Measurements from ENCODE around the gene IL17C.
"Not testable (repeated sequence)": the region's sequence is repeated elsewhere in the genome, so short reads cannot be mapped to it uniquely, and the experiment has no call there.

The IL17C gene

DNA sequence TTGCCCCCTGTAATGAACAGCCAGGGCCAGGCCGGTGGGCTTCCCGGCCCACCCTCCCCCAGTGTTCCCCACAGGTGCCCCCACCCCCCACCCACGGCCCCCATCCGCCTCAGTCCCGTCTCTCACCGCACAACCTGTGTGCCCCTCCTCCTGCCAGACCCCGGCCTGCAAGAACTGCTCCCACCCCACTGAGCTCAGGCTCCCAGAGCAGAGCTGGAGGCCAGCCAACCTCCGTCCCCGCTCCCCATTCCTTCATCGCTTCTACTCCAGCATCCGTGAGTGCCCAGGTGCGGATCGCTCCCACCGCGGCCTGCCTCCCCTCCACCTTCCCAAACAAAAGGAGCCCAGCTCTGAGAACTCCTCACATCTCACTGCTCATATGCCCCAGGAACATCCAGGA lies 20.3 kb downstream of the IL17C start:
- DNase-seq (ENCODE audit: low read depth): no peak

DNA sequence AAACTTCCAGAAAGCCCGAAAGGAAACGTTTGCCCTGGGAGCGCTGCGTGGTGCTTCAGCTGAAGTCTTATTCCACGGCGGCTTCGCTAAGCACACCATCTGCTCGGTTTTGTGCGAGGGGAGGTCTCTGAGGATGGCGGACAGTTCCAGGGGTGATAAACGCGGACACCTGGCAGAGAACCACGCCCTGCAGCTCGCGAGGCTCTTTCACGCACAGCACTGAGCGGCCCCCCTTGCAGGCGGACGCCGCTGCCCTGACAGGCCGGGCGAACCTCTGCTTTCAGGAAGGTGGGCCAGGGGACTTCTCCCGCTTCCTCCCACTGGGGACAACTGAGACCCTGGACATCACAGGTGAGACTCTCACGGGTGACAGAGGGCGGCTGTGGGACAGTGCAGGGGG lies 20.8 kb downstream of the IL17C start:
- no peak for DNase-seq (ENCODE audit: low read depth)

DNA sequence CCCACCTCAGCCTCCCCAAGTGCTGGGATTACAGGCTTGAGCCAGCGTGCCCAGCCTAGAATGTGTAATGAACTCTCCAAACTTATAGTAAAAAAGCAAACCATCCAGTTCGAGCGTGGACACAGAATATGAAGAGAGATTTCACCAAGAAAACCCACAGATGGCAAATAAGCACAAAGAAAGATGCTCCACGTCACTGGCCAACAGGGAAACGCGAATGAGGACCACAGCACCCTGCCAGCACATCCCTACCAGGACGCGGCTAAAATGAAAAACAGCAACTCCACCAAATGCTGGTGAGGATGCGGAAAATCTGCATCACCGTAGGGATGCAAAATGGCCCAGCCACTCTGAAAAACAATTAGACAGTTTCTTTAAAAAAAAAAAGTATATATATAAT lies 23.1 kb downstream of the IL17C start:
- DNase-seq (ENCODE audit: low read depth): no peak

DNA sequence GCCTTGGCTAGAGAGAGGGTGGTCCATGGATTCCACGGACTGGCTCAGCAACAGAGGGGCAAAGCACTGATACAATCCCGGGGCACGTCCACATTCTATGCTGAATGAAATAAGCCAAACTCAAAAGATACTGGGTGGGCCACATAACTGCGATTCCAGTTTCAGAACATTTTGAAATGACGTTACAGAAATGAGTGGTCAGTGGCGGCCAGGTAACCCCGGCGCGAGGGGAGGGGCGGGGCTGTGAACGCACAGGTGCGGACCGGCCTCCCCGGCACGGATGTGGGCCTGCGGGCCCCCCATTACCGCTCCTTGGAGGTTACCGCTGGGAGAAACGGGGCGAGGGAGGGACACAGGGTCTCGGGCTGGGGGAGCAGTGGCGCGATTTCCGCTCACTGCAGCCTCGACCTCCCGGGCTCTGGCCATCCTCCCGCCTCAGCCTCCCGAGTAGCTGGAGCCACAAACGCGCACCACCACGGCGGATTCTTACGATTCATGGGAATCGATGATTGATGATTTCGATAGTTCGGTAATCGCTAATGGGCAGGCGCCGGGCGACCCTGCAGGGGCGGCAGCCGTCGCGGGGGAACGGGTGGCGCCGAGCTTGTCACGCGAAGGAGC lies 24.0 kb downstream of the IL17C start:
- DNase-seq (ENCODE audit: low read depth): no peak

DNA sequence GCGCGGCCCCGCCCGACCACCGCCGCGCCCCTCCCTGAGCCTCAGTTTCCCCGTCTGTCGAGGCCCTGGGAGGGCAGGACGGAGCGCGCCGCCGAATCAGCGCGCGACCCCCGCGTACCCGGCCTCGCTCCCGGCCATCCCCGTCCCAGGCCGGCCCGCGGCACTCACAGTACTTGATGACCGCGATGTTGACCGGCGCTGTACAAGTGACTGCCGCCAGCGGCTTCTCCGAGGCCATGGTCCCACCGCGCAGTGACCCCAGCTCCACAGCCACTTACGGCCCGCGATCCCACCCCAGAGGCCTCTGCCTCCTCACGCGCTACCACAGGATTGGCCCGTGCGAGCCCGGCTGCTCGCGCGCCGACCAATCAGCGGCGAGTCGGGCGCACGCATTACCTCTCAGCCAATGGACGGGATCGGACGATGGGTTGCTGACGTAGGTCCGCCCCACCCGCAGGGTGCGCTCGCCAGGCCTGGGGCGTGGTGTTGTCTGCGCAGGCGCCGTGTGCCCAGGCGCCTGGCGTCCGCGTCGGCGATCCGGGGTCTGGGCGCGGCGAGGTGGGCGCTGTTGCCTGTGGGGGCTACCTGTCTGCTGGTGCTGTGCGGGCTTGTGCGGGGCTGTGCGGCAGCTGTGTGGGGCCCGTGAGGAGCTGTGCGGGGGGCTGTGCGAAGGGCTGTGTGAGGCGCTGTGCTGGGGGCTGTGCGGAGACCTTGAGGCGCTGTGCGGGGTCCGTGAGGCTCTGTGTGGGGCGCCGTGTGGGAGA lies 24.7 kb downstream of the IL17C start, which contains the start of gene MVD:
MVD (minus strand) TSS at position 249 of the 764 bp plus-strand sequence; CDS start at position 238, 11 bp downstream.
- peak; percentile 88 for DNase-seq (ENCODE audit: low read depth)

DNA sequence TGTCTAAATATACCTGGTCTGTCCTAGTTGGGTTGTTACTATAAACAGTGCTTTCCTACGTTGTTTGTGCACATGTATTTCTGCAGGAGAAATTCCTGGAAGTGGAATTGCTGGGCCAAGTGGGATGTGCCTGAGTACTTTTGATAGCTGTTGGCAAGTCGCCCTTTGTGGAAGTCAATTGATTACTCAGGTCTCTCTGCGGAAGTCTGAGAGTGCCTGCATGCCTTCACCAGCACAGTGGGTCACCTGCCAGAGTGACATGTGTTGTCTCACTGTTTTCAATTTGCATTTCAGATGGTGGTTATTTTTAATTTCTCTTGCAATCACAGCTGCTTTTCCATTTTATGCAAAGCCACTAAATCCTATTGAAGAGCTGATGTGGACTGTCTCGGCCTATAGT lies 26.8 kb downstream of the IL17C start:
- DNase-seq (ENCODE audit: low read depth): no peak

DNA sequence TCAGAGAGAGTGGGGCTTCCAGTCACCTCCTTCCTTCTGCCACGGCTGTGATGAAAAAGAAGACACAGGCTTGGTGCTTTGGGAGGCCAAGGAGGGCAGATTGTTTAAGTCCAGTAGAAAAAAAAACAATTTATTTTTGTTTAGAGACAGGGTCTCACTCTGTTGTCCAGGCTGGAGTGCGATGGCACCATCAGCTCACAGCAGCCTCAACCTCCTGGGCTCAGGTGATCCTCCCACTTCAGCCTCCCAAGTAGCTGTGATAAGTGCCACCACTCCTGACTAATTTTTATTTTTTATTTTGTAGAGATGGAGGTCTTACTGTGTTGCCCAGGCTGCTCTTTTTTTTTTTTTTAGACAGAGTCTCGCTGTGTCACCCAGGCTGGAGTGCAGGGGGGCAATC lies 27.2 kb downstream of the IL17C start:
- no peak for DNase-seq (ENCODE audit: low read depth)

DNA sequence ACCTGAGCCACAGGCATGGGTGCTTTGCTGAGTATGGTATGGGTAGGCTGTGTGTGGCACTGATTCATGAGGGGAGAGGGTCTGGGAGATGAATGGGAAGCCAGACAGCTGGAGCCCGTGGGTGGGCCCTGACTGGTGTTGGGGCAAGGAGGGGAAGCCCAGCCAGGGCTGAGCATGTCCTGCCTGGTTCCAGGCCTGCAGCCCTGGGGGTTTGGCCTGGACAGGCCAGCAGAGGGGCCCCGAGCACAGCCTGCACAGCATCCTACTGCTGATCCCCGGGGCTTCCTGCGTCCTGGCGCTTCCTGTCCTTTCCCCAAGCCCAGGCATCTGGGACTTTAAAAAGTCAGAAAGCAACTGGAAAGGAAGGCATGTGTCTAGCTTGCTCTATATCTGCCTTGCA lies 29.1 kb downstream of the IL17C start:
- DNase-seq (ENCODE audit: low read depth): no peak

DNA sequence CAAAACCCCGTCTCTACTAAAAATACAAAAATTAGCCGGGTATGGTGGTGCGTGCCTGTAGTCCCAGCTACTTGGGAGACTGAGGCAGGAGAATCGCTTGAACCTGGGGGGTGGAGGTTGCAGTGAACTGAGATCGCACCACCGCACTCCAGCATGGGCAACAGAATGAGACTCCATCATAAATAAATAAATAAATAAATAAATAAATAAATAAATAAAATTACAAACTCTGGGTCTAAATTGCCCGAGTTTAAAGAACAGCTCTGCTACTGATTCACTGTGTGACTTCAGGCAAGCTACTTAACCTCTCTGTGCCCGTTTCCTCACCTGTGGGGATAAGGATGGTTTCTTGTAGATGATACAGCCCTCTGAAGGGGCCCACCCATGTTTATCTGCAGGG lies 31.1 kb downstream of the IL17C start:
- DNase-seq (ENCODE audit: low read depth): not testable (repeated sequence)

DNA sequence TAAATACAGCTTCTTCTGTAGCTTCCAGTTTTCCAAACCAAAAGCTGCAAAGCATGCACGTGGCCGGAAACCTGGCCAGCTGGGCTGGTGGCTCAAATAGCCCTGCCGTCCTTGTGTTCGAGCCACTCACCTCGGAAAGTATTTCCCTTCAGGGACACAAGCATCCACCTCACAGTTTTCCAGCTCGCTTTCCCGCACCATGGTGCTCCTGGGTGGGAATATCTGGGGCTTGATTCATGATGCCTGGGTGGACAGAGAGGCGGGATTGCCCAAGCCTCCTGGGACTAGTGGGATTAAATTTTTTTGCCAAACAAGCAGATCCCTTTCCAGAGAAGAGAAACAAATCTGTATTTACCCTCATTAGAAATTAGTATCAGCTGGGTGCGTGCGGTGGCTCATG lies 31.6 kb downstream of the IL17C start:
- DNase-seq (ENCODE audit: low read depth): no peak

DNA sequence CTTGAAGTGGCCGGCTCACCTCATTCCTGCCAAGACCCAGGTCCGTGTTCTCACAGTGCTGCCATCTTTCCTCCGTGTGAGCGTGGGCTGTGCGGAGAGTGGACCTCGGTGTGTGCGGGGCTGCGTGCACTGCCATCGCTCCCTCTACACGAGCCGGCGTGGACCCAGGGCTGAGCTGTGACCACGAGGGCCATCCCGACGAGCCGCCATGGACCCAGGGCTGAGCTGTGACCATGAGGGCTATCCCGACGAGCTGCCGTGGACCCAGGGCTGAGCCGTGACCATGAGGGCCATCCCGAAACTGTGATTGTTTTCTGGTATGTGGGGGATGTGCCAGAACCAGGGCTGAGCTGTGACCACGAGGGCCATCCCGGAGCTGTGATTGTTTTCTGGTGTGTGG lies 33.4 kb downstream of the IL17C start:
- no peak for DNase-seq (ENCODE audit: low read depth)

DNA sequence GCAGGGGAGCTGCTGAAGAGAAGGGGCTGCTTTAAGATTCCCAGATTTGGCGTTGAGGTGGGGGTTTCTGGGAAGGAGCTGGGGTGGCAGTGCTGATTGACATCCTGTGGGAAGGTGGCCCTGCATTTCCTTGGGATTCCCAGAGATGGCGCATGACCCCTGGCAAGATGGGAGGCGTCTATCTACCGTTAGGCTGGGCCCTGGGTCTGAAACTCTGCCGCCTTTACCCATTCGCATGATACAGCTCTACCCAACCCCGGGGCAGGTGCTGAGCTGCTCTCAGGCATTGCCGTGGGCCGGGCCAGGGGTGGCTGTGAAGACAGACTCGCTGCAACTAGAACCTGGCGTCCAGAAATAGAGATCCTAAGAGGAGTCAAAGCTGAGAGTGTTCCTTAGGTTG lies 34.4 kb downstream of the IL17C start:
- DNase-seq (ENCODE audit: low read depth): no peak

DNA sequence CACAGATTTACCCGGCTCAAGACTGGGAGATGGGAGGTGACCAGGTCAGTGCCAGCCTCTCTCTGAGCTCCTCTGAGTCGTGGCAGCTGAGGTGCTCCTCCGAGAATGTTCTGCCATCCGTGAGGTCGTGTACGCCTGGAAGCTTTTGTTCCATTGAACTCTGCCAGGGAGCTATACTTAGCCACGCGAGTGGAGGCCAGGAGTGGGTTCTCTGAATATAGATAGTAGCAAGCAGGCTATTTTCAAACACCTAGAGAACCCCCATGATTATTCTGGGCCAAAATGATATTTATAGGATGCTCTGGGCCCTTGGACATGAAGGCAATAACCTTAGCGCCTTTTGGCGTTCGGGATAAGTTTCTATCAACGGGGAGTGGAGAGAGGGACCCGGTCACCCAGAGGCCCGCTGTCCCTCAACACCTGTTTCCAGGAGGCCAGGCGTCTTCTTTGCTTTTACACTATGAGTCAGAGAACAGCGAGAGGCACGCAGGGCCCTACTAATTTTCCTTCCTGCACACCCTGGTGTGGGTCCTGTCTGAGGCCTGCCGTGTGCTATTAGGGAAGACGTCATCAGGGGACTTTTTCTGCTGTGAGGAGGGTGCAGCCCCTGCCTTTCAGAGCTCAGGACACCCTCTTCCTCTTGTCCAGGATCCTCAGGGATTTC lies 35.5 kb downstream of the IL17C start:
- no peak for DNase-seq (ENCODE audit: low read depth)

DNA sequence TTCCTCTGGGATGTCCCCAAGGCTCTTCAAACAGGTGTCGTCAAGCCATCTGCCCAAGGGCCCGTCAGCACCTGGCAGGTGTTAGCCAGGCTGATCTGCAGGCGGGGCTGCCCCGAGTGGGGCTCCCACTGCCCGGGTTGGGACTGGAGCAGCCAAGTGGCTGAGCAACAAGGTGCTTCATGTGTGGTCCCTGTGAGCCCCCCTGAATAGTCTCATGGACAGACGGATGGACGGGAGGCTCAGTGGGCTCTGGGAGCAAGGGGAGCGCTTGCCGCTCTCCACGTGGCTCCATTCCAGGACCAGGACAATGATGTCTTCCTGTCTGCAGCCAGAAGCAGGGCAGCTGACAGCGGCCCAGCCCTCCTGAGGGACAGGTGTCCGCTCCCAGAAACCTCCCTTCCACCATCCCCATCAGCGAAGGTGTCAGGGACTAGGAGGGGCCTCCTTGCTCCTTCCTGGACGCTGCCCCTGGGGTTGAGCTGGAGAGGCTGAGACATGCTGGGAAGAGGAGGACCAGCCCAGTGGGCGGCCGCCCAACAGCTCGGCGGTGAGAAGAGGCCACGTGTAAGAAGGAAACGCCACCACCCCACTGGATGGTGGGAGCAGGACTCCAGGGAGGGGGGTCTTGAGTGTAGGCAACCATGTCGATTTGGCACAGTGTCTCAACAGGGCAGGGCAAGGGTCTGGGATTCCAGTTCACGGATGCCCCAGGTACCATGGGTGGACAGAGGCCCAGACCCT lies 38.3 kb downstream of the IL17C start:
- DNase-seq (ENCODE audit: low read depth): no peak

DNA sequence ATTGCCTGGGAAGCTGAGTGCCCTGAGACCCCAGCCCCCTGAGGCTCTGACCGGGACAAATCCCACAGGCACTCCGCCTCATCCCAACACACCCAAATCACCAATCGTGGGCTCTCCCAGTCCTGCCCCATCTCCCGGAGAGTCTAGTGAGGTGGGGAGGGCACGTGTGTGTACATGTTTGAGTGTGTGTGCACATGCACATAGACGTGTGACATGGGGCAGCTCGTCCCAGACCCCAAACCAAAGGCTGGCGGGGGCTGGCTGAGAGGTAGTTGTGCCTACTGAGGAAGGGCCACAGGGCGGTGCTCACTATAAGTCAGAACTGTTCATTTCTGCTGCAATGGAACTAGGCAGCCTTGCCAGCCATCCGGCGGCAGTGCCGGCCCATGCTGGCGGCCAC lies 39.3 kb downstream of the IL17C start:
- no peak for DNase-seq (ENCODE audit: low read depth)

DNA sequence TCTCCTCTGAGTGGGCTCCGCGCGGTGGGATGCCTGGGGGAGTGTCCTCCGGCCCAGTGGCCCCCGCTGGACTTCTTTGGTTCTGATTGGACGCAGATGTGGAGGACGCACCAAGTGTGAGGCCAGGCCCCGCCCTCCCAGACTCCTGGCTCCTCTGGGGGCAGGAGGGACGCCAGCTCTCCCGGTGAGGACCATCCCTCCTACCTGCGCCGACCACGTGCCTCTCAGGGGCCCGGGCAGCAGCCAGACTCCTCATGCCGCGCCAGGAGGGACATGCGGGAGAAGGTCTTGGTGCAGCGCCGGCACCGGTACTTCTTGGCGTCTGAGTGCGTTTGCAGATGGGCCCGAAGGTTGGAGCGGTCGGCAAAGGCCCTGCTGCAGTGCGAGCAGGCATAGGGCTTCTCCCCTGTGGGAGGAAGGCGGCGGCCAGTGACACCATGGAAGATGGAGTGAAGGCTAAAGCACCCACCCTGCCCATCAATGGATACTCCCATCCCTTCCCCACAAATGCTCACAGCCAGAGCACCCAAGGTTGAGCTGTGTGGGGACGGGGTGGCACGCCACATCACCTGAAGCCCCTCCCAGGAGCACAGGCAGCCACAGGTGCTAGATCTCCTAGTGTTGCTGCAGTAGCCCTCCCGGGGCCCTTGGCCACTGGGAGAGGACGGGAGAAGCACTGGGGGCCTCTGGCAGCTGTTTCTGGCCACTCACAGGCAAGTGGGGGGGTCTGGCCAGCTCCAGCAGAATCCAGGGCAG lies 40.0 kb downstream of the IL17C start:
- DNase-seq (ENCODE audit: low read depth): no peak

DNA sequence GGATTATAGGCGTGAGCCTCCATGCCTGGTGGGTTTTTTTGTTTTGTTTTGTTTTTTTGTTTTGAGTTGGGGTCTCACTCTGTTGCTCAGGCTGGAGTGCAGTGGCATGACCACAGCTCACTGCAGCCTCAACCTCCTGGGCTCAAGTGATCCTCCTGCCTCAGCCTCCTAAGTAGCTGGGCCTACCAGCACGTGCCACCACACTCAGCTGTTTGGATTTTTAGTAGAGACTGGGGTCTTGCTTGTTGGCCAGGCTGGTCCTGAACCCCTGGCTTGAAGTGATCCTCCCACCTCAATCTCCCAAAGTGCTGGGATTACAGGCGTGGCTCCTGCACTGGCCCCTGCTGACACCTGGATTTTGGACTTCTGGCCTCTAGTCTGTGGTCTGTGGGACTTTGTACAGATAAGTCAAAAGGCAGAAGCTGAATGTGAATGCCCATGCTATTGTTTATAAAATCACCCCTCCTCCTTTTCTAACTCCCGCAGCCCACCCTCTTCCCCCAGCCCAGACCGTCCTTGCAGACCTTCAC lies 42.2 kb downstream of the IL17C start:
- DNase-seq (ENCODE audit: low read depth): no peak

DNA sequence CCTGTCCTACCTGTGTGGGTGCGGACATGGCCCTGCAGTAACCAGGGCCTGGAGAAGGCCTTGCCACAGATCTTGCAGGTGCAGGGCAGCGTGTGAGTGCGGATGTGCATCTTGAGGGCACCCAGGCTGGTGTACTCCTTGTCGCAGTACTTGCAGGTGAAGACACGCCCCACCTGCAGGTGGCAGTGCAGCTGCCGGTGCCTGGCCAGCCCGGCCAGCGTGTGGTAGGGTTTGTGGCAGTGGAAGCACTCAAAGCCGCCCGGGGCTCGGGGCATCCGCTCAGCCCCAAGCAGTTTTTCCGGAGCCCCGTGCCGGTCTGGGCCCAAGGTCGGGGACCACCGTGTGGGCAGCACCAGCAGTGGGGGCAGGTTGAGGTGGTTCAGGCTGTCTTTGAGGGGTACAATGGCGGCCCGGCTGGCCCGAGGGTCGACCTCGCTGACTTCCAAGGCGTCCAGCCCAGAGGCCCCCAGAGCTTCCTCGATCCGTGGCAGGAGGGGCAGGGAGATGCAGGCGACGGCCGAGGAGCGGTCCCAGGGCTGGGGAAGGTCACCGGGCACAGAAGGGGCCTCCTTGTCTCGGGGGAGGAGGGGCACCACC lies 42.8 kb downstream of the IL17C start:
- no peak for DNase-seq (ENCODE audit: low read depth)

DNA sequence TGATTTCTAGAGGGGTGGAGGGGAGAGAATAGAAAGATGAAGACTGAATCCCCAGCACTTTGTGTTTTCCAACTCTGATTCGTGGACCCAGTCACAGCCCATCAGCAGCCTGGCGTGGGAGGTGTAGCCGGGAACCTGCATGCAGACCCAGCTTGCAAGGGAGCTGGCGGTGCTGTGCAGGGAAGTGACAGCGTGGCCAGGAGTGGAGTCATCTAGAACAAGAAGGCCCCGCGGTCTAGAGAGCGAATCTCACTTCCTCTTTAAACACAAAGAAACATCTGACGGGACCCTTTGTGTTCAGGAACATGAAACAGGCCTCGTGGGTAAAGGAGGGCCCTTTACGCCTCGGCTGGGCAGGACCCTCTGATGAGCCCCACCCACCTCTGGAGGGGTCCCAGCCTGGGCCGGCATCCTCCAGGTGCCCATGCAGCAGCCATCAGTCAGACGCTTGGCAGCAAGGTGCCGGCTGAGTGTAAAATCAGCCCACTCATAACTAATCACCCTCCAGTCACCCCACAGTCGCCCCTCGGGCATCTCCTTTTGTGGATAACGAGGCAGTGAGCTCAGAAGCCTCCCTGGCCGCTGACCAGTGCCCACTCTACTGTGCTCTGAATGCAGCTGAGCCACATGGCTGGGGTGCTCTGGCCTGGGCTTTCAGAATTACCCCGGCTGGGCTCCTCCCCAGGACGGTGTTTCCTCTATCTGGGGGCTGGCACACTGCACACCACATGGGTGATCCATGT lies 43.5 kb downstream of the IL17C start:
- DNase-seq (ENCODE audit: low read depth): no peak

DNA sequence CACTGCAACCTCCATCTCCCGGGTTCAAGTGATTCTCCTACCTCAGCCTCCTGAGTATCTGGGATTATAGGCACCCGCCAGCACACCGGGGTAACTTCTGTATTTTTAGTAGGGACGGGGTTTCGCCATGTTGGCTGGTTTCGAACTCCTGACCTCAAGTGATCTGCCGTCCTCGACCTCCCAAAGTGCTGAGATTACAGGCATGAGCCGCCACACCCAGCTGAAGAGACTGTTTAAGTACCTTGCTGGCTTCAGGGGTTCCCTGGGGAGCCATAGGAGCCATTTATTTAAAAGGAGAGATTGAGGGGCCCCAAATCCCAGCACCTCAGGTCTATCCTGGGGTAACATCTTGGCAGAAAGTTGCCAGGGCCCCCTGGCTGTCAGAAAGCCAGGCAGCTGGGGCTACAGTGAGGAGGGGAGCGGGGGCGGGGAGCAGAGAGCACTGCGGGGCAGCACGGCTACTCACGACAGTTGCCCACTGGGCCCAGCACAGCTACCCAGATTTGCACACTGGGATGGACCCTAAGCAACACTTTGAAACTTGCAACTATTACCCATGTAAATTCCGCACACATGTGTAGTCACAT lies 46.3 kb downstream of the IL17C start:
- DNase-seq (ENCODE audit: low read depth): no peak
